ENCODE data around the gene CHAT. TPM values are rescaled to one million over a fixed set of nuclear protein-coding genes. Genes with fewer than 3 reads are reported as not detected.
A peak's percentile ranks its signal among the peaks of the same experiment; 100 is the strongest.

CHAT gene
- polyA plus RNA-seq (2013, experiment 1 of 2), result not detected
- polyA plus RNA-seq (2013, experiment 2 of 2), result not detected

GRCh38 chr10:49613882-49614241 is at the start of gene CHAT:
TSS of gene CHAT (plus strand) at chr10:49614037. CDS start at chr10:49614190, 153 bp downstream.
- whole genome bisulfite sequencing, result 1% methylated on average over 9 of the region's 10 CpGs
- H3K4me2 ChIP-seq (ENCODE audit: low read length, poor library complexity, severe bottlenecking), result no peak within 1 kb of the TSS
- H3K14ac ChIP-seq (ENCODE audit: low read length in 2 of 2), result no peak within 1 kb of the TSS
- no peak within 1 kb of the TSS for H3K9ac ChIP-seq (ENCODE audit: low read length)
- H2BK120ac ChIP-seq (ENCODE audit: low read depth, low read length), result no peak within 1 kb of the TSS
- no peak within 1 kb of the TSS for H3K23ac ChIP-seq (ENCODE audit: low read length in 2 of 2)
- no peak within 1 kb of the TSS for H3K4ac ChIP-seq (ENCODE audit: low read depth in 1 of 2, low read length in 2 of 2)
- no peak within 1 kb of the TSS for H2BK12ac ChIP-seq (ENCODE audit: low read length in 2 of 2)
- H3K79me1 ChIP-seq (replicated peaks; ENCODE audit: low read length, poor library complexity, severe bottlenecking), result no peaks in the 10 kb centered on the region
- H3K4me3 ChIP-seq (ENCODE audit: insufficient read depth in 1 of 2, low read depth in 1 of 2, low read length in 2 of 2), result no peak within 1 kb of the TSS
- peaks cover 4% of the 10 kb centered on the region for H3K9me3 ChIP-seq (ENCODE audit: control insufficient read depth, low read length)
- no peak within 1 kb of the TSS for H4K8ac ChIP-seq (ENCODE audit: low read length)
- DNase-seq, result no peak
- peaks cover 90 to 94% of the 10 kb centered on the region in 2 experiments for H3K27me3 ChIP-seq (ENCODE audit: control insufficient read depth in 1 of 2, insufficient read depth in 1 of 2, low read length in 2 of 2)
- H2BK15ac ChIP-seq (ENCODE audit: low read depth, poor library complexity, severe bottlenecking), result no peak within 1 kb of the TSS
- no peak within 1 kb of the TSS for H4K91ac ChIP-seq (ENCODE audit: low read length)
- no peak within 1 kb of the TSS for H2AK5ac ChIP-seq (ENCODE audit: low read length, severe bottlenecking)
- no peak within 1 kb of the TSS for H3K18ac ChIP-seq (ENCODE audit: low read depth in 1 of 2, low read length in 2 of 2)
- H3K36me3 ChIP-seq (ENCODE audit: control insufficient read depth in 1 of 2, insufficient read depth in 2 of 2, low read depth in 1 of 2, low read length in 2 of 2), result peaks cover 0 to 5% of the 10 kb centered on the region in 2 experiments
- no peak within 1 kb of the TSS for H2AFZ ChIP-seq (ENCODE audit: low read depth, low read length)
- no peak within 1 kb of the TSS for H2BK5ac ChIP-seq (ENCODE audit: low read depth, low read length, poor library complexity, severe bottlenecking)
- peaks cover 24% of the 10 kb centered on the region for H3K4me1 ChIP-seq (ENCODE audit: control insufficient read depth, insufficient read depth, low read depth, low read length)
- no peak within 1 kb of the TSS for H3K27ac ChIP-seq (ENCODE audit: low read length, poor library complexity, severe bottlenecking)

- H4K91ac ChIP-seq (ENCODE audit: low read length), result no peak overlapping the region
- H2BK12ac ChIP-seq (ENCODE audit: low read length in 2 of 2), result no peak overlapping the region
- WGBS, result 81% methylated on average over 4 of the region's 4 CpGs
- no peaks in the 10 kb centered on the region for H3K4me1 ChIP-seq (ENCODE audit: control insufficient read depth, insufficient read depth, low read depth, low read length)
- no peak overlapping the region for H2BK5ac ChIP-seq (ENCODE audit: low read depth, low read length, poor library complexity, severe bottlenecking)
- peaks cover 1% of the 10 kb centered on the region for H3K9me3 ChIP-seq (ENCODE audit: control insufficient read depth, low read length)
- no peak overlapping the region for H3K9ac ChIP-seq (ENCODE audit: low read length)
- H2BK15ac ChIP-seq (ENCODE audit: low read depth, poor library complexity, severe bottlenecking), result no peak overlapping the region
- no peak overlapping the region for H2BK120ac ChIP-seq (ENCODE audit: low read depth, low read length)
- no peak overlapping the region for H4K8ac ChIP-seq (ENCODE audit: low read length)
- no peak overlapping the region for H3K4ac ChIP-seq (ENCODE audit: low read depth in 1 of 2, low read length in 2 of 2)
- H3K4me2 ChIP-seq (ENCODE audit: low read length, poor library complexity, severe bottlenecking), result no peak overlapping the region
- DNase-seq, result no peak
- H3K23ac ChIP-seq (ENCODE audit: low read length in 2 of 2), result no peak overlapping the region
- peaks cover 0 to 6% of the 10 kb centered on the region in 2 experiments for H3K27me3 ChIP-seq (ENCODE audit: control insufficient read depth in 1 of 2, insufficient read depth in 1 of 2, low read length in 2 of 2)
- no peaks in the 10 kb centered on the region for H3K36me3 ChIP-seq (ENCODE audit: control insufficient read depth in 1 of 2, insufficient read depth in 2 of 2, low read depth in 1 of 2, low read length in 2 of 2)
- H2AK5ac ChIP-seq (ENCODE audit: low read length, severe bottlenecking), result no peak overlapping the region
- no peaks in the 10 kb centered on the region for H3K79me1 ChIP-seq (replicated peaks; ENCODE audit: low read length, poor library complexity, severe bottlenecking)
- no peak overlapping the region for H2AFZ ChIP-seq (ENCODE audit: low read depth, low read length)
- no peak overlapping the region for H3K4me3 ChIP-seq (ENCODE audit: insufficient read depth in 1 of 2, low read depth in 1 of 2, low read length in 2 of 2)
- H3K14ac ChIP-seq (ENCODE audit: low read length in 2 of 2), result no peak overlapping the region
- no peak overlapping the region for H3K18ac ChIP-seq (ENCODE audit: low read depth in 1 of 2, low read length in 2 of 2)
- H3K27ac ChIP-seq (ENCODE audit: low read length, poor library complexity, severe bottlenecking), result no peak overlapping the region
These were observed 49.3 kb upstream of the CHAT start for GRCh38 chr10:49564461-49565009.

GRCh38 chr10:49567810-49568209 is 46.0 kb upstream of the CHAT start:
- no peak for DNase-seq
- Histone ChIP-seq H3K79me1 (replicated peaks; ENCODE audit: low read length, poor library complexity, severe bottlenecking) (no peaks in the 10 kb centered on the region), H3K9me3 (ENCODE audit: control insufficient read depth, low read length) (peaks cover 14% of the 10 kb centered on the region), H3K4me2 (ENCODE audit: low read length, poor library complexity, severe bottlenecking) (no peak overlapping the region), H2BK12ac (ENCODE audit: low read length in 2 of 2) (no peak overlapping the region), H4K8ac (ENCODE audit: low read length) (no peak overlapping the region), H3K36me3 (ENCODE audit: control insufficient read depth in 1 of 2, insufficient read depth in 2 of 2, low read depth in 1 of 2, low read length in 2 of 2) (no peaks in the 10 kb centered on the region), H3K14ac (ENCODE audit: low read length in 2 of 2) (no peak overlapping the region), H3K18ac (ENCODE audit: low read depth in 1 of 2, low read length in 2 of 2) (no peak overlapping the region), H4K91ac (ENCODE audit: low read length) (no peak overlapping the region), H2BK120ac (ENCODE audit: low read depth, low read length) (no peak overlapping the region), H3K27ac (ENCODE audit: low read length, poor library complexity, severe bottlenecking) (no peak overlapping the region), H3K9ac (ENCODE audit: low read length) (peak overlapping the region; percentile 24), H3K4me1 (ENCODE audit: control insufficient read depth, insufficient read depth, low read depth, low read length) (peaks cover 2% of the 10 kb centered on the region), H2BK5ac (ENCODE audit: low read depth, low read length, poor library complexity, severe bottlenecking) (no peak overlapping the region), H3K4ac (ENCODE audit: low read depth in 1 of 2, low read length in 2 of 2) (no peak overlapping the region), H2BK15ac (ENCODE audit: low read depth, poor library complexity, severe bottlenecking) (no peak overlapping the region), H2AK5ac (ENCODE audit: low read length, severe bottlenecking) (no peak overlapping the region), H3K23ac (ENCODE audit: low read length in 2 of 2) (no peak overlapping the region), H2AFZ (ENCODE audit: low read depth, low read length) (no peak overlapping the region), H3K27me3 (ENCODE audit: control insufficient read depth in 1 of 2, insufficient read depth in 1 of 2, low read length in 2 of 2) (peaks cover 0 to 10% of the 10 kb centered on the region in 2 experiments), H3K4me3 (ENCODE audit: insufficient read depth in 1 of 2, low read depth in 1 of 2, low read length in 2 of 2) (no peak overlapping the region)
- no CpG with 5 or more reads among the region's 1 CpG for WGBS

- peak overlapping the region; percentile 72 for H3K9ac ChIP-seq (ENCODE audit: low read length)
- no peaks in the 10 kb centered on the region for H3K79me1 ChIP-seq (replicated peaks; ENCODE audit: low read length, poor library complexity, severe bottlenecking)
- no peak overlapping the region for H3K4me2 ChIP-seq (ENCODE audit: low read length, poor library complexity, severe bottlenecking)
- peaks cover 0 to 10% of the 10 kb centered on the region in 2 experiments for H3K27me3 ChIP-seq (ENCODE audit: control insufficient read depth in 1 of 2, insufficient read depth in 1 of 2, low read length in 2 of 2)
- no peak overlapping the region for H2BK15ac ChIP-seq (ENCODE audit: low read depth, poor library complexity, severe bottlenecking)
- no peak overlapping the region for H4K91ac ChIP-seq (ENCODE audit: low read length)
- H3K4ac ChIP-seq (ENCODE audit: low read depth in 1 of 2, low read length in 2 of 2), result no peak overlapping the region
- no peak overlapping the region for H2BK5ac ChIP-seq (ENCODE audit: low read depth, low read length, poor library complexity, severe bottlenecking)
- H2BK12ac ChIP-seq (ENCODE audit: low read length in 2 of 2), result no peak overlapping the region
- H2AK5ac ChIP-seq (ENCODE audit: low read length, severe bottlenecking), result no peak overlapping the region
- H3K36me3 ChIP-seq (ENCODE audit: control insufficient read depth in 1 of 2, insufficient read depth in 2 of 2, low read depth in 1 of 2, low read length in 2 of 2), result no peaks in the 10 kb centered on the region
- WGBS, result 41% methylated on average over 1 of the region's 2 CpGs
- H3K23ac ChIP-seq (ENCODE audit: low read length in 2 of 2), result no peak overlapping the region
- peak overlapping the region in 1 of 2 experiments; percentile 44 for H3K4me3 ChIP-seq (ENCODE audit: insufficient read depth in 1 of 2, low read depth in 1 of 2, low read length in 2 of 2)
- no peak for DNase-seq
- H3K27ac ChIP-seq (ENCODE audit: low read length, poor library complexity, severe bottlenecking), result no peak overlapping the region
- H3K14ac ChIP-seq (ENCODE audit: low read length in 2 of 2), result no peak overlapping the region
- H4K8ac ChIP-seq (ENCODE audit: low read length), result no peak overlapping the region
- H2BK120ac ChIP-seq (ENCODE audit: low read depth, low read length), result no peak overlapping the region
- no peak overlapping the region for H2AFZ ChIP-seq (ENCODE audit: low read depth, low read length)
- H3K18ac ChIP-seq (ENCODE audit: low read depth in 1 of 2, low read length in 2 of 2), result no peak overlapping the region
- H3K9me3 ChIP-seq (ENCODE audit: control insufficient read depth, low read length), result peaks cover 14% of the 10 kb centered on the region
- H3K4me1 ChIP-seq (ENCODE audit: control insufficient read depth, insufficient read depth, low read depth, low read length), result peaks cover 2% of the 10 kb centered on the region
These were observed 45.6 kb upstream of the CHAT start for GRCh38 chr10:49568235-49568634.

All from mesenchymal stem cell (in vitro differentiated cells and primary cell).